SK-N-SH (cell line): Measurements from ENCODE around the gene EFCAB11. TPM values are rescaled to one million over a fixed set of nuclear protein-coding genes. Genes with fewer than 3 reads are reported as not detected.
A peak's percentile ranks its signal among the peaks of the same experiment; 100 is the strongest.

Source experiments
- CTCF ChIA-PET: fragments of 300-600, 350-600 bp; formaldehyde crosslinking; extraction: SDS; loops from one replicate; lab custom pipeline; 2021; lab: Yijun Ruan, JAX
- POLR2A ChIA-PET: fragments of 350-600 bp; sonication (Branson Sonifier 250); formaldehyde crosslinking; extraction: SDS; loops from one replicate; lab custom pipeline; 2020; ENCODE audit warnings: antibody characterized with exemption, inconsistent platforms; lab: Yijun Ruan, JAX
- DNase-seq: peaks from one replicate; pipeline ENCODE4 v3.0.0; 2012
- H2AFZ ChIP-seq: fragments of 200-600 bp; sonication (generic); 2 replicates; pipeline ENCODE4 v1.8.1; 2016; ENCODE audit warnings: antibody characterized with exemption, mild to moderate bottlenecking, low read depth
- H3F3A ChIP-seq: fragments of 200-600 bp; sonication (generic); replicated peaks from 2 replicates; pipeline ENCODE3; 2016; ENCODE audit warnings: antibody characterized with exemption, mild to moderate bottlenecking; ENCODE audit not compliant: insufficient read depth
- H3K27ac ChIP-seq, 2 experiments: fragments of 200-500 bp in 1 of 2; fragments of 200-600 bp in 1 of 2; sonication (Bioruptor generic) in 1 of 2; sonication (generic), shearing (Covaris generic) in 1 of 2; 2 replicates each; pipeline versions ENCODE4 v1.5.1 to v1.6.1; 2014 to 2016; ENCODE audit warnings: low read depth in 2 of 2, inconsistent platforms in 1 of 2, low read length in 1 of 2, mild to moderate bottlenecking in 1 of 2, mixed read lengths in 1 of 2
- H3K27me3 ChIP-seq: fragments of 200-600 bp; sonication (generic), shearing (Covaris generic); 2 replicates; pipeline ENCODE4 v1.6.1; 2016; ENCODE audit warnings: mixed run types; ENCODE audit not compliant: insufficient read depth
- H3K36me3 ChIP-seq, 2 experiments: fragments of 200-500 bp in 1 of 2; fragments of 200-600 bp in 1 of 2; sonication (Bioruptor generic) in 1 of 2; sonication (generic) in 1 of 2; replicated peaks in 1 of 2; 2 replicates each; pipeline versions ENCODE3 to v1.5.1; 2014 to 2016; ENCODE audit warnings: low read length in 1 of 2, mild to moderate bottlenecking in 1 of 2; ENCODE audit not compliant: insufficient read depth in 2 of 2, control insufficient read depth in 1 of 2
- H3K4me1 ChIP-seq, 2 experiments: fragments of 200-500 bp in 1 of 2; fragments of 200-600 bp in 1 of 2; sonication (Bioruptor generic) in 1 of 2; sonication (generic), shearing (Covaris generic) in 1 of 2; 2 replicates each; pipeline versions ENCODE4 v1.5.1 to v1.6.1; 2014 to 2016; ENCODE audit warnings: low read depth in 1 of 2, low read length in 1 of 2, mixed run types in 1 of 2; ENCODE audit not compliant: insufficient read depth in 2 of 2, control insufficient read depth in 1 of 2
- H3K4me2 ChIP-seq: fragments of 200-600 bp; sonication (generic), shearing (Covaris generic); 2 replicates; pipeline ENCODE4 v1.6.1; 2017; ENCODE audit warnings: mixed run types
- H3K4me3 ChIP-seq, 2 experiments: fragments of 200-500 bp in 1 of 2; fragments of 200-600 bp in 1 of 2; sonication (Bioruptor generic) in 1 of 2; sonication (generic), shearing (Covaris generic) in 1 of 2; 2 replicates each; pipeline versions ENCODE4 v1.5.1 to v1.8.1; 2014 to 2016; ENCODE audit warnings: low read depth in 2 of 2, inconsistent platforms in 1 of 2, low read length in 1 of 2, mild to moderate bottlenecking in 1 of 2, mixed read lengths in 1 of 2, moderate library complexity in 1 of 2
- H3K79me2 ChIP-seq: fragments of 200-600 bp; sonication (generic); 2 replicates; pipeline ENCODE4 v1.8.1; 2017; ENCODE audit warnings: mild to moderate bottlenecking; ENCODE audit not compliant: insufficient read depth
- H3K9ac ChIP-seq: fragments of 200-600 bp; sonication (generic); 2 replicates; pipeline ENCODE4 v1.6.1; 2017; ENCODE audit warnings: mixed run types
- H3K9me2 ChIP-seq: fragments of 200-600 bp; sonication (generic); 2 replicates; pipeline ENCODE4 v1.6.1; 2017; ENCODE audit warnings: mixed run types
- H3K9me3 ChIP-seq: fragments of 200-600 bp; sonication (generic); 2 replicates; pipeline ENCODE4 v1.6.1; 2017; ENCODE audit warnings: mixed run types, mild to moderate bottlenecking, moderate library complexity
- H4K20me1 ChIP-seq: fragments of 200-600 bp; sonication (generic); 2 replicates; pipeline ENCODE4 v1.6.1; 2017; ENCODE audit warnings: mild to moderate bottlenecking, mixed run types; ENCODE audit not compliant: insufficient read depth
- FOSL2 ChIP-seq: IDR thresholded peaks from 2 replicates; pipeline ENCODE4 v1.4.0; 2012; ENCODE audit warnings: low read depth, mild to moderate bottlenecking, moderate library complexity, borderline replicate concordance
- FOXJ3 ChIP-seq: sonication (generic); formaldehyde crosslinking; IDR thresholded peaks from 2 replicates; pipeline ENCODE4 v1.5.1; 2020; ENCODE audit warnings: mild to moderate bottlenecking, missing genetic modification reagents
- FOXM1 ChIP-seq: IDR thresholded peaks from 2 replicates; pipeline ENCODE4 v1.4.0; 2012; ENCODE audit warnings: low read depth, mild to moderate bottlenecking
- GABPA ChIP-seq: IDR thresholded peaks from 2 replicates; pipeline ENCODE4 v1.4.0; 2012; ENCODE audit warnings: low read depth, mild to moderate bottlenecking
- GATA2 ChIP-seq: sonication (generic); formaldehyde crosslinking; IDR thresholded peaks from 2 replicates; pipeline ENCODE4 v1.5.0; 2020; ENCODE audit warnings: mild to moderate bottlenecking, missing genetic modification reagents
- JUND ChIP-seq: IDR thresholded peaks from 2 replicates; pipeline ENCODE4 v1.4.0; 2012
- RAD21 ChIP-seq: IDR thresholded peaks from 2 replicates; pipeline ENCODE4 v1.6.1; 2012; ENCODE audit warnings: mild to moderate bottlenecking, low read length
- RCOR1 ChIP-seq: fragments of 150-350 bp; IDR thresholded peaks from 2 replicates; pipeline ENCODE4 v1.6.1; 2017; ENCODE audit warnings: antibody characterized with exemption, low read length
- REST ChIP-seq: IDR thresholded peaks from 2 replicates; pipeline ENCODE4 v1.6.1; 2012; ENCODE audit warnings: mild to moderate bottlenecking, low read depth, low read length, moderate library complexity
- SMC3 ChIP-seq: IDR thresholded peaks from 2 replicates; pipeline ENCODE4 v1.6.1; 2012; ENCODE audit warnings: low read depth, low read length, improper control_type of control experiment
- TEAD4 ChIP-seq: IDR thresholded peaks from 2 replicates; pipeline ENCODE4 v1.4.0; 2012; ENCODE audit warnings: mild to moderate bottlenecking, borderline replicate concordance; ENCODE audit not compliant: insufficient read depth
- YY1 ChIP-seq: IDR thresholded peaks from 2 replicates; pipeline ENCODE4 v1.4.0; 2012; ENCODE audit warnings: low read depth, mild to moderate bottlenecking
- WGBS: methylation state at CpG from one replicate; pipeline ENCODE4 v1.1.6; 2017; ENCODE audit warnings: low lambda C conversion rate; 5-methylcytosine and 5-hydroxymethylcytosine counted together
- polyA plus RNA-seq, 3 experiments: library from polyadenylated mRNA; depleted of rRNA; stranded (reverse); fragments of >200 nt; gene quantifications; 2 replicates each; pipeline ENCODE4 v1.2.3, GENCODE V29; 2012
- TF ChIP-seq, protein P1 (sequence below): fragments of 150-350 bp; IDR thresholded peaks from 2 replicates; pipeline ENCODE4 v1.6.1; 2017; ENCODE audit warnings: antibody characterized with exemption, low read length, low read depth, borderline replicate concordance
- TF ChIP-seq, protein P2 (sequence below): fragments of 200-600 bp; sonication (generic); IDR thresholded peaks from 2 replicates; pipeline ENCODE4 v1.6.1; 2017; ENCODE audit warnings: antibody characterized with exemption, mild to moderate bottlenecking, moderate library complexity

The EFCAB11 gene
- polyA plus RNA-seq, 1 of the 3 experiments (the other 2 are of a cell fraction), result 3.9 TPM

DNA sequence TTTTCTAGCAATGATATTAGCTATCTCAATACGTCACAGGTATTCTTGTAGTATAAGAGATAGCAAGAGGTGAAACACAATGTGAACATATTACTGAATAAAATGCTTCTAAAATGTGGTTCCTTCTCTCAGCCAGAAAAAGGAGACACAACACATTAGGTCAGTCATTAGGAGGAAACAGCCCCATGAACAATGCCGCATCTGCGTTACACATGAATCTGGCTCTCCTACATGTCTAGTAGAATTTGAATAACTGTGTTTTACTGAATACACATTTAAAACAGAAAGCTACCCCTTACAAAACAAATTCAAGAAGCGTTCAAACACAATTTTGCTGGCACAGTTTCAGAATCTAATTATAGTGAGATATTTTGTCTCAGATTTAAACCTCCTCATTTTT lies 51.6 kb downstream of the EFCAB11 start:
- CTCF ChIA-PET, result interaction anchor here (1.2 kb wide), 1 partner anchor 36 kb away, joined by 3 read pairs; no protein-coding TSS in a partner anchor
- Histone ChIP-seq H3K9me3 (no peaks in the 10 kb centered on the region), H2AFZ (0 out of 2 replicates have a peak overlapping the region, but pooled peaks have one; percentile 23), H3K9me2 (no peaks in the 10 kb centered on the region), H4K20me1 (no peaks in the 10 kb centered on the region), H3K36me3 (no peaks in the 10 kb centered on the region), H3K9ac (no peak overlapping the region; the same call in 1 of the 2 replicates), H3K27ac (peak overlapping the region; percentile 50 to 76; a peak in 3 of 4 replicates), H3K4me3 (no peak overlapping the region), H3K4me2 (peak overlapping the region; percentile 55; the same call in 1 of the 2 replicates), H3K27me3 (no peaks in the 10 kb centered on the region), H3K79me2 (no peaks in the 10 kb centered on the region), H3F3A (peaks cover 9% of the 10 kb centered on the region), H3K4me1 (peaks cover 8 to 10% of the 10 kb centered on the region in 2 experiments; a peak in 3 of 4 replicates)
- peak; percentile 37 for DNase-seq
- 60% methylated on average over 4 of the region's 4 CpGs for WGBS
- TF ChIP-seq GABPA (no peak), JUND (no peak), FOSL2 (no peak), FOXJ3 (CRISPR knock-in tag) (no peak)
- TF ChIP-seq, protein P1, sequence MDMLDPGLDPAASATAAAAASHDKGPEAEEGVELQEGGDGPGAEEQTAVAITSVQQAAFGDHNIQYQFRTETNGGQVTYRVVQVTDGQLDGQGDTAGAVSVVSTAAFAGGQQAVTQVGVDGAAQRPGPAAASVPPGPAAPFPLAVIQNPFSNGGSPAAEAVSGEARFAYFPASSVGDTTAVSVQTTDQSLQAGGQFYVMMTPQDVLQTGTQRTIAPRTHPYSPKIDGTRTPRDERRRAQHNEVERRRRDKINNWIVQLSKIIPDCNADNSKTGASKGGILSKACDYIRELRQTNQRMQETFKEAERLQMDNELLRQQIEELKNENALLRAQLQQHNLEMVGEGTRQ, result no peak
- POLR2A ChIA-PET, result no interaction called here

DNA sequence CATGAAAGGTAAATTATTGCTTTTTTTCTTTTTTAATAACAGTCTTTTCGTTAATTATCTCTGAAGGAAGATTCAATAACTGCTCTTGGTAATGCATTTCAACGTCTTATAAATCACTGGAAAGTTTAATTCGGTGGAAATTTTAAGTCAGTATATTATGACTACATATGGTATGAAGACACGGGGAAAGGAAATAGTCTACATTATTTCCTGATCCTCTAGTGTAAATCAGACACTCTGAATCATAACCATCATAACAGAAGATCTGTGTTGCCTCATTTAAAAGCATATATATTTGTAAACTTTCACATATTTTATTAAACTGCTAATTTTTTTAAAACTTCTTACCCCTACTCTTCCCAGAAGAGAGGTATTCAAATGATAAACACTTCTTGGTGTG lies 53.7 kb downstream of the EFCAB11 start:
- Histone ChIP-seq H3K27ac (peak overlapping the region in 1 of 2 experiments; percentile 44; a peak in 2 of 4 replicates), H3K9me3 (no peaks in the 10 kb centered on the region), H3K4me2 (peak overlapping the region; percentile 8; the same call in 1 of the 2 replicates), H3K27me3 (no peaks in the 10 kb centered on the region), H3K4me1 (peaks cover 8 to 10% of the 10 kb centered on the region in 2 experiments; a peak in 3 of 4 replicates), H3K9ac (peak overlapping the region; percentile 29; the same call in 1 of the 2 replicates), H3K36me3 (no peaks in the 10 kb centered on the region), H3F3A (peaks cover 9% of the 10 kb centered on the region), H3K4me3 (no peak overlapping the region), H3K79me2 (no peaks in the 10 kb centered on the region), H3K9me2 (no peaks in the 10 kb centered on the region), H4K20me1 (no peaks in the 10 kb centered on the region), H2AFZ (peak overlapping the region; percentile 16; the same call in 1 of the 2 replicates)
- no peak for DNase-seq
- ChIA-PET CTCF (interaction anchor here (0.9 to 1.0 kb wide), 2 partner anchors 10 to 1711 kb away, joined by 3 read pairs; no protein-coding TSS in a partner anchor), POLR2A (no interaction called here)
- TF ChIP-seq FOXM1, result no peak
- TF ChIP-seq FOXJ3 (CRISPR knock-in tag), result no peak
- no peak for TF ChIP-seq TEAD4
- no peak for TF ChIP-seq RAD21
- no peak for TF ChIP-seq RCOR1
- no peak for TF ChIP-seq YY1
- TF ChIP-seq SMC3, result no peak
- TF ChIP-seq, protein P1, result no peak
- TF ChIP-seq REST, result no peak
- TF ChIP-seq JUND, result no peak
- TF ChIP-seq GATA2 (CRISPR knock-in tag), result no peak
- TF ChIP-seq, protein P2, sequence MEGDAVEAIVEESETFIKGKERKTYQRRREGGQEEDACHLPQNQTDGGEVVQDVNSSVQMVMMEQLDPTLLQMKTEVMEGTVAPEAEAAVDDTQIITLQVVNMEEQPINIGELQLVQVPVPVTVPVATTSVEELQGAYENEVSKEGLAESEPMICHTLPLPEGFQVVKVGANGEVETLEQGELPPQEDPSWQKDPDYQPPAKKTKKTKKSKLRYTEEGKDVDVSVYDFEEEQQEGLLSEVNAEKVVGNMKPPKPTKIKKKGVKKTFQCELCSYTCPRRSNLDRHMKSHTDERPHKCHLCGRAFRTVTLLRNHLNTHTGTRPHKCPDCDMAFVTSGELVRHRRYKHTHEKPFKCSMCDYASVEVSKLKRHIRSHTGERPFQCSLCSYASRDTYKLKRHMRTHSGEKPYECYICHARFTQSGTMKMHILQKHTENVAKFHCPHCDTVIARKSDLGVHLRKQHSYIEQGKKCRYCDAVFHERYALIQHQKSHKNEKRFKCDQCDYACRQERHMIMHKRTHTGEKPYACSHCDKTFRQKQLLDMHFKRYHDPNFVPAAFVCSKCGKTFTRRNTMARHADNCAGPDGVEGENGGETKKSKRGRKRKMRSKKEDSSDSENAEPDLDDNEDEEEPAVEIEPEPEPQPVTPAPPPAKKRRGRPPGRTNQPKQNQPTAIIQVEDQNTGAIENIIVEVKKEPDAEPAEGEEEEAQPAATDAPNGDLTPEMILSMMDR, result no peak
- 64% methylated on average over 4 of the region's 4 CpGs for WGBS
